GM20000 (cell line): Measurements from ENCODE around the gene PSMB3.

Experiments used
- DNase-seq: peaks from one replicate; pipeline ENCODE4 v3.0.0; 2012; ENCODE audit warnings: low spot score
- TF ChIP-seq, protein P1 (sequence below): IDR thresholded peaks from 2 replicates; pipeline ENCODE4 v1.5.1; 2012; ENCODE audit warnings: mild to moderate bottlenecking, control low read depth; ENCODE audit errors: extremely low read depth, missing control alignments

The PSMB3 gene

GRCh38 chr17:38749223-38750043 lies 3.1 kb upstream of the PSMB3 start:
- peak; percentile 70 for DNase-seq
- TF ChIP-seq, protein P1, sequence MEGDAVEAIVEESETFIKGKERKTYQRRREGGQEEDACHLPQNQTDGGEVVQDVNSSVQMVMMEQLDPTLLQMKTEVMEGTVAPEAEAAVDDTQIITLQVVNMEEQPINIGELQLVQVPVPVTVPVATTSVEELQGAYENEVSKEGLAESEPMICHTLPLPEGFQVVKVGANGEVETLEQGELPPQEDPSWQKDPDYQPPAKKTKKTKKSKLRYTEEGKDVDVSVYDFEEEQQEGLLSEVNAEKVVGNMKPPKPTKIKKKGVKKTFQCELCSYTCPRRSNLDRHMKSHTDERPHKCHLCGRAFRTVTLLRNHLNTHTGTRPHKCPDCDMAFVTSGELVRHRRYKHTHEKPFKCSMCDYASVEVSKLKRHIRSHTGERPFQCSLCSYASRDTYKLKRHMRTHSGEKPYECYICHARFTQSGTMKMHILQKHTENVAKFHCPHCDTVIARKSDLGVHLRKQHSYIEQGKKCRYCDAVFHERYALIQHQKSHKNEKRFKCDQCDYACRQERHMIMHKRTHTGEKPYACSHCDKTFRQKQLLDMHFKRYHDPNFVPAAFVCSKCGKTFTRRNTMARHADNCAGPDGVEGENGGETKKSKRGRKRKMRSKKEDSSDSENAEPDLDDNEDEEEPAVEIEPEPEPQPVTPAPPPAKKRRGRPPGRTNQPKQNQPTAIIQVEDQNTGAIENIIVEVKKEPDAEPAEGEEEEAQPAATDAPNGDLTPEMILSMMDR, result no peak

GRCh38 chr17:38750044-38750311 lies 2.6 kb upstream of the PSMB3 start:
- no peak for DNase-seq
- TF ChIP-seq, protein P1, result no peak

- TF ChIP-seq, protein P1, result no peak
Observed at GRCh38 chr17:38750312-38751121, 2.0 kb upstream of the PSMB3 start.

GRCh38 chr17:38751144-38751807 lies 1.3 kb upstream of the PSMB3 start:
- DNase-seq, result no peak
- TF ChIP-seq, protein P1, result no peak

More at GRCh38 chr17:38750312-38751121, 2.0 kb upstream of the PSMB3 start:
- DNase-seq, result no peak

DNA sequence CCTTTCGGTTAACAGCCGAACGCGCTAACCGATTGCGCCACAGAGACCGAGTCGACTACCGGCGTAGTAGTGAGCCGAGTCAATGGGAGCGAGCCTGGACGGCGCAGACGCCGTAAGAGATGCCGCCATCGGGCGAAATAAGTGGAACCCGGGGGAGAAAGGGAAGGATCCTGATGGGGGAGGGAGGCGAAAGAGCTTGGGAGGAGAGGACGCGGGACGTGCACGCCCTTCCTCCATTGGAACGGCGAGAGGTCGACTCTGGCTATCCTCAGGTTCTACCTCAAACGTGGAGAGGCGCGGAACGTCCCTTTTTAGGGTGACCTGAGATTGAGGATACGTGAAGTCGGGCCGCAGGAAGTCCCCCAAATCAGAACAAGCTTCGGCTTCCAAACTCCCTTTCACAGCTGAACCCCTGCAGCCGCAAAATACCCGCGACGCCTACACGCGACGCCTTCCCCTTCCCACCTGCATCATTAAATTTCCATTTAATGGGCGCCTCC lies 683 bp upstream of the PSMB3 start:
- peak; percentile 70 for DNase-seq
- TF ChIP-seq, protein P1, result no peak

DNA sequence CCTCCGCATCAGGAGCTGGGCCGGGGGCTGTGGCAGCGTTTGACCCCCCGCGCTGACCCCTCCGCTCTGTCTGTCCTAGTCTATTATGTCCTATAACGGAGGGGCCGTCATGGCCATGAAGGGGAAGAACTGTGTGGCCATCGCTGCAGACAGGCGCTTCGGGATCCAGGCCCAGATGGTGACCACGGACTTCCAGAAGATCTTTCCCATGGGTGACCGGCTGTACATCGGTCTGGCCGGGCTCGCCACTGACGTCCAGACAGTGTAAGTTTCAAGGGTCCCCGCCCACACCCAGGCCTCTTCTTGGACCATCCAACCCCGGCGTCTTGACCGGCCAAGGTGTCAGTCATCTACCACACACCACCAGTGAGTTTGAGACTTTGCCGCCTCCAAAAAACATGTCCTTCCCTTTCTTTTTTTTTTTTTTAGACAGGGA lies 548 bp downstream of the PSMB3 start:
- no peak for DNase-seq
- TF ChIP-seq, protein P1, result no peak
